Measurements from ENCODE around the gene ALOX5AP.

ALOX5AP gene

GRCh38 chr13:30729801-30730200, 5.5 kb upstream of the ALOX5AP start:
- TF ChIP-seq CTCF (IDR thresholded peaks at IDR 0.05; ENCODE audit: insufficient read depth, low read length, poor library complexity, severe bottlenecking) = no peak
- Histone ChIP-seq H3K4me3 (replicated peaks; ENCODE audit: low read depth, low read length) (no peak overlapping the region), H3K36me3 (ENCODE audit: control insufficient read depth, insufficient read depth, low read length) (no peaks in the 10 kb centered on the region), H3K27me3 (replicated peaks; ENCODE audit: control insufficient read depth, insufficient read depth, low read length) (no peaks in the 10 kb centered on the region)
- DNase-seq (ENCODE audit: extremely low read depth, insufficient read length) = no peak

- no peak for TF ChIP-seq CTCF (IDR thresholded peaks at IDR 0.05; ENCODE audit: insufficient read depth, low read length, poor library complexity, severe bottlenecking)
- DNase-seq (ENCODE audit: extremely low read depth, insufficient read length) = no peak
Measured at GRCh38 chr13:30730526-30730925, 4.8 kb upstream of the ALOX5AP start.

GRCh38 chr13:30731361-30732045, 3.8 kb upstream of the ALOX5AP start:
- TF ChIP-seq CTCF (IDR thresholded peaks at IDR 0.05; ENCODE audit: insufficient read depth, low read length, poor library complexity, severe bottlenecking) = no peak
- no peaks in the 10 kb centered on the region for H3K27me3 ChIP-seq (replicated peaks; ENCODE audit: control insufficient read depth, insufficient read depth, low read length)
- no peak overlapping the region for H3K4me3 ChIP-seq (replicated peaks; ENCODE audit: low read depth, low read length)
- H3K36me3 ChIP-seq (ENCODE audit: control insufficient read depth, insufficient read depth, low read length) = no peaks in the 10 kb centered on the region
- DNase-seq (ENCODE audit: extremely low read depth, insufficient read length) = no peak

More at GRCh38 chr13:30730526-30730925, 4.8 kb upstream of the ALOX5AP start:
- H3K36me3 ChIP-seq (ENCODE audit: control insufficient read depth, insufficient read depth, low read length) = no peaks in the 10 kb centered on the region
- H3K4me3 ChIP-seq (replicated peaks; ENCODE audit: low read depth, low read length) = no peak overlapping the region
- no peaks in the 10 kb centered on the region for H3K27me3 ChIP-seq (replicated peaks; ENCODE audit: control insufficient read depth, insufficient read depth, low read length)

- no peak for TF ChIP-seq CTCF (IDR thresholded peaks at IDR 0.05; ENCODE audit: insufficient read depth, low read length, poor library complexity, severe bottlenecking)
- H3K4me3 ChIP-seq (replicated peaks; ENCODE audit: low read depth, low read length) = no peak overlapping the region
- DNase-seq (ENCODE audit: extremely low read depth, insufficient read length) = no peak
- H3K36me3 ChIP-seq (ENCODE audit: control insufficient read depth, insufficient read depth, low read length) = no peaks in the 10 kb centered on the region
- H3K27me3 ChIP-seq (replicated peaks; ENCODE audit: control insufficient read depth, insufficient read depth, low read length) = no peaks in the 10 kb centered on the region
Measured at GRCh38 chr13:30732046-30732390, 3.3 kb upstream of the ALOX5AP start.

GRCh38 chr13:30734439-30734838, 904 bp upstream of the ALOX5AP start:
- Histone ChIP-seq H3K27me3 (replicated peaks; ENCODE audit: control insufficient read depth, insufficient read depth, low read length) (no peaks in the 10 kb centered on the region), H3K36me3 (ENCODE audit: control insufficient read depth, insufficient read depth, low read length) (no peaks in the 10 kb centered on the region), H3K4me3 (replicated peaks; ENCODE audit: low read depth, low read length) (no peak overlapping the region)
- TF ChIP-seq CTCF (IDR thresholded peaks at IDR 0.05; ENCODE audit: insufficient read depth, low read length, poor library complexity, severe bottlenecking) = no peak
- DNase-seq (ENCODE audit: extremely low read depth, insufficient read length) = no peak

- Histone ChIP-seq H3K27me3 (replicated peaks; ENCODE audit: control insufficient read depth, insufficient read depth, low read length) (no peaks in the 10 kb centered on the region), H3K36me3 (ENCODE audit: control insufficient read depth, insufficient read depth, low read length) (no peaks in the 10 kb centered on the region), H3K4me3 (replicated peaks; ENCODE audit: low read depth, low read length) (peak overlapping the region; percentile 49)
- no peak for DNase-seq (ENCODE audit: extremely low read depth, insufficient read length)
- no peak for TF ChIP-seq CTCF (IDR thresholded peaks at IDR 0.05; ENCODE audit: insufficient read depth, low read length, poor library complexity, severe bottlenecking)
Measured at GRCh38 chr13:30735872-30736175, 481 bp downstream of the ALOX5AP start.
